Hematopoietic multipotent progenitor cell treated with erythropoietin and hydrocortisone succinate and interleukin-3 and kit ligand, for 6 days (in vitro differentiated cells): Measurements from ENCODE around the gene TDRD9.
"Not testable (repeated sequence)": the region's sequence is repeated elsewhere in the genome, so short reads cannot be mapped to it uniquely, and the experiment has no call there.

Experiments used
- DNase-seq: peaks from one replicate; pipeline ENCODE4 v3.0.0-alpha.2; 2015

TDRD9 gene, protein sequence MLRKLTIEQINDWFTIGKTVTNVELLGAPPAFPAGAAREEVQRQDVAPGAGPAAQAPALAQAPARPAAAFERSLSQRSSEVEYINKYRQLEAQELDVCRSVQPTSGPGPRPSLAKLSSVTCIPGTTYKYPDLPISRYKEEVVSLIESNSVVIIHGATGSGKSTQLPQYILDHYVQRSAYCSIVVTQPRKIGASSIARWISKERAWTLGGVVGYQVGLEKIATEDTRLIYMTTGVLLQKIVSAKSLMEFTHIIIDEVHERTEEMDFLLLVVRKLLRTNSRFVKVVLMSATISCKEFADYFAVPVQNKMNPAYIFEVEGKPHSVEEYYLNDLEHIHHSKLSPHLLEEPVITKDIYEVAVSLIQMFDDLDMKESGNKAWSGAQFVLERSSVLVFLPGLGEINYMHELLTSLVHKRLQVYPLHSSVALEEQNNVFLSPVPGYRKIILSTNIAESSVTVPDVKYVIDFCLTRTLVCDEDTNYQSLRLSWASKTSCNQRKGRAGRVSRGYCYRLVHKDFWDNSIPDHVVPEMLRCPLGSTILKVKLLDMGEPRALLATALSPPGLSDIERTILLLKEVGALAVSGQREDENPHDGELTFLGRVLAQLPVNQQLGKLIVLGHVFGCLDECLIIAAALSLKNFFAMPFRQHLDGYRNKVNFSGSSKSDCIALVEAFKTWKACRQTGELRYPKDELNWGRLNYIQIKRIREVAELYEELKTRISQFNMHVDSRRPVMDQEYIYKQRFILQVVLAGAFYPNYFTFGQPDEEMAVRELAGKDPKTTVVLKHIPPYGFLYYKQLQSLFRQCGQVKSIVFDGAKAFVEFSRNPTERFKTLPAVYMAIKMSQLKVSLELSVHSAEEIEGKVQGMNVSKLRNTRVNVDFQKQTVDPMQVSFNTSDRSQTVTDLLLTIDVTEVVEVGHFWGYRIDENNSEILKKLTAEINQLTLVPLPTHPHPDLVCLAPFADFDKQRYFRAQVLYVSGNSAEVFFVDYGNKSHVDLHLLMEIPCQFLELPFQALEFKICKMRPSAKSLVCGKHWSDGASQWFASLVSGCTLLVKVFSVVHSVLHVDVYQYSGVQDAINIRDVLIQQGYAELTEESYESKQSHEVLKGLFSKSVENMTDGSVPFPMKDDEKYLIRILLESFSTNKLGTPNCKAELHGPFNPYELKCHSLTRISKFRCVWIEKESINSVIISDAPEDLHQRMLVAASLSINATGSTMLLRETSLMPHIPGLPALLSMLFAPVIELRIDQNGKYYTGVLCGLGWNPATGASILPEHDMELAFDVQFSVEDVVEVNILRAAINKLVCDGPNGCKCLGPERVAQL (N-terminal part only)

DNA sequence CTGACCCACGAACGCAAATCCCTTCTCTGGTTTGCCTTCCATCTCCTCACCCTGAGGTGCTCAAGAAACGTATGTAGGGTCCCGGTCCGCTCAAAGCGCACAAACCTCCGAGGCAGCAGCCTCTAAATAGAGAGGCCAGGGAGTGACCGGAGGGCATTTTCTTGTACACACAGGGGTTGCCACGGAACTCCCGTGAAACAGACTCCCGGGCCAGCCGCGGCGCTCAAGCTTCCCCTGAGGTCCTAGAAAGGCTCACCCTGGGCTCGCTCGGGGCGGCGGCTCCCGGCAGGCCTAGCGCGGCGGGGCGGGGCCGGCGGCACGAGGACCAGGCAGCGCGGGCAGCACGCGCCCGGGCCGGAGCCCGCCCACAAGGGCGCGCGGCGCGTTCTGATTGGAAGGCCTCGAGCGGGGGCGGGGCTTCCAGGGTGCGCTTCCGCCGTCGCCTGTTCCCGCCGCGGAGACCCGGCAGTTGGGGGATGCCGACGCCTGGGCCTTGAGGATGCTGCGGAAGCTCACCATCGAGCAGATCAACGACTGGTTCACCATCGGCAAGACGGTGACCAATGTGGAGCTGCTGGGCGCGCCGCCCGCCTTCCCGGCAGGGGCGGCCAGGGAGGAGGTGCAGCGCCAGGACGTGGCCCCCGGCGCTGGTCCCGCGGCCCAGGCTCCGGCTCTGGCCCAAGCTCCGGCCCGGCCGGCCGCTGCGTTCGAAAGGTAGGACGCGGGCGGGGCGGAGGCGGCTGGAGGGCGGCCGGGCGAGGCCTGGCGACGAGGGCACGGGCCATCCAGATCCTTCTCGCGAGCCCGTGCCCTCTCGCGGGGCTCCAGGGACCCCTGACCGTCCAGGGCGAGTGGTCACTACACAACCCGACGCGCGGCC, at the start of gene TDRD9:
Gene TDRD9, plus strand, starts transcription at position 446 of the 880 bp plus-strand sequence. Its CDS starts 54 bp downstream, at position 500.
- no peak for DNase-seq

DNA sequence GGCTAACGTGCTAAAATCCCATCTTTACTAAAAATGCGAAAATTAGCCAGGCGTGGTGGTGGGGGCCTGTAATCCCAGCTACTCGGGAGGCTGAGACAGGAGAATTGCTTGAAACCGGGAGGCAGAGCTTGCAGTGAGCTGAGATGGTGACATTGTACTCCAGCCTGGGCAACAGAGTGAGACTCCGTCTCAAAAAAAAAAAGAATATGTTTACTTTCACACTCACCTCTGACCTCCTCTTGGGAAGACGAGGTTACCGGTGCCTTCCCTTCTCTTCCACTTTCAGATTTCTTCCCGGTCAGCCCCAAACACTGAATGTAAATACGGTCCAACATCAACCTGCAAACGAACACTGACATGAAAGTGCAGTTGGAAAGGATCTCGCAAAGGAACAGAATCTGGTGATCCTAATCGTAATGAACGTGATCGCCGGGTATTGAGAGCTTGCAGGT, 49.1 kb upstream of the TDRD9 start:
- no peak for DNase-seq

DNA sequence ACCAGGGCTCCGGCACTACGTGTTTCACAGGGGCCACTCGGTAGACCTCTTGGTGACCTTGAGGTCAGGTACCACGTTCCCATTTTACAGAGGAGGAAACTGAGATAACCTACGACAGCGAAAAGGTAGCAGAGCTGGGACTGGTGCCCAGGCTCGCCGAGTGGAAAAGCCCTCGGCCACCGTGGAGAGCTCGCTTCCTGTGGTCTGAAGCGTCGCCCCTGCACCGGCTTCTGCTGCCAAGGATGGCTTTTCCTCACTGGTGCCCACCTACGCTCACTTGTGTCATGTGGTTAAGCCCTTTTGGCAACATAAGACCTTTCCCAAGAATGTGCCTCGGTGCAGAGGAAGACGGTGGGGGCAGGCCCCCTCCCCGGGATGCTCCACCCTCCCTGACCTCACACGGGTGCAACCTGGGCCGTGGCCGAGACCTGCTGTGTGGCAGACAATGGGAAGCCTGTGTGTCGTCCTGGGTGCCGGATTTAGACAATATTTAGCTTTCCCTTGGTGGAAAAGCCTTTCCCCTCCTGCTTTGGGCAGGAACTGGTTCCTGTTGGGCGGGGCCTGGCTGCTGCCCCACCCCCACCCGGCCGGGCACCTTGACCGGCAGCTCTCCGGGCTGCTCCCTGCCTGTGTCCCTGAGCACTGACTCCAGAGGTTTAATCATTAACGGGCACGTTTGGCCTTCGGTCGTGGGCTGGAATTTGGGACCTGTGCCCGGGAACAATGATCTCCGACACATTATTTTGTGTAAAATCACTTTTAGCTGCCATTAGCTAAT, 48.5 kb upstream of the TDRD9 start:
- no peak for DNase-seq

DNA sequence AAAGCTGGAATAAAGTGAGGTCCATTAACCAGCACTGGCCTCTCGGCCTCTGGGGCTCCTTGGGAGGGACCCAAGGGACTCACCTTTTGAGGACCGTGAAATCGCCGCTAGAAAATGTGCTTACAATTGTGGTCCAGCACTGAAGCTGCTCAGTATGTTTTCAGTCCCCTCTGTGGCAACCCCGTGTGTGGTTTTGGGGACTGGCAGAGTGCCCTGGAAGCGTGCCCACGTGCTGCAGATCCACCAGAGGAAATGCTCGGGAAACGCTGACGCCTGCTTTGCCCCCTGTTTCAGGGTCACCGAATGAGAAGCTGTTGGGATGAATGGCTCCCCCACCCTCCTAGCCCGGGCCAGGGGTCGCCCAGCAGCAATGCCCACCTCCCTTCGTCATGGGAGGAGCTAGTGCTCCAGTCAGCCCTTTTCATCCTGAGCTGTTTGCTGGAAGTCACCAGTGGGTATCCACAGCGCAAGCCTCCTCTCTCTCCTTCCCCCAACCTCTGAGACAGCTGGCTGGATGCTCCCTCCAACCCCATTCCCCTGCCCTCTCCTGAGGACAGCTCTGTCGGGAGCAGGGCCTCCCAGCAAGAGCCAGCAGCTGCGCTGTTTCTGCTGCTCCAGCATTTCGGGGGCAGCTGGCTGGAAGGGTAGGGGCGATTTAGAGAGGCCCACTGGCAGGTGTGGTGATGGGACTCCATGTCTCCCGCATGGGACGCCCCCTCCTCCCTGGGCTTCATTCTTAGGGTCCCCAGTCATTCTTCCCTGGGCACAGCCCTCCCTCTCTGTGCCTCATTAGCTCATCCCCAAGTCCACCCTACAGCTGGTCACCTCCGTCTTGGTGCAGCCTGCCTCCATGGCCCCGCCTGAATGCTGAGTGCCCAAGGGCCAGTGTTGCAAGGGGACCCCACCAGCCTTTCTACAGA, 47.6 kb upstream of the TDRD9 start:
- peak; percentile 86 for DNase-seq

DNA sequence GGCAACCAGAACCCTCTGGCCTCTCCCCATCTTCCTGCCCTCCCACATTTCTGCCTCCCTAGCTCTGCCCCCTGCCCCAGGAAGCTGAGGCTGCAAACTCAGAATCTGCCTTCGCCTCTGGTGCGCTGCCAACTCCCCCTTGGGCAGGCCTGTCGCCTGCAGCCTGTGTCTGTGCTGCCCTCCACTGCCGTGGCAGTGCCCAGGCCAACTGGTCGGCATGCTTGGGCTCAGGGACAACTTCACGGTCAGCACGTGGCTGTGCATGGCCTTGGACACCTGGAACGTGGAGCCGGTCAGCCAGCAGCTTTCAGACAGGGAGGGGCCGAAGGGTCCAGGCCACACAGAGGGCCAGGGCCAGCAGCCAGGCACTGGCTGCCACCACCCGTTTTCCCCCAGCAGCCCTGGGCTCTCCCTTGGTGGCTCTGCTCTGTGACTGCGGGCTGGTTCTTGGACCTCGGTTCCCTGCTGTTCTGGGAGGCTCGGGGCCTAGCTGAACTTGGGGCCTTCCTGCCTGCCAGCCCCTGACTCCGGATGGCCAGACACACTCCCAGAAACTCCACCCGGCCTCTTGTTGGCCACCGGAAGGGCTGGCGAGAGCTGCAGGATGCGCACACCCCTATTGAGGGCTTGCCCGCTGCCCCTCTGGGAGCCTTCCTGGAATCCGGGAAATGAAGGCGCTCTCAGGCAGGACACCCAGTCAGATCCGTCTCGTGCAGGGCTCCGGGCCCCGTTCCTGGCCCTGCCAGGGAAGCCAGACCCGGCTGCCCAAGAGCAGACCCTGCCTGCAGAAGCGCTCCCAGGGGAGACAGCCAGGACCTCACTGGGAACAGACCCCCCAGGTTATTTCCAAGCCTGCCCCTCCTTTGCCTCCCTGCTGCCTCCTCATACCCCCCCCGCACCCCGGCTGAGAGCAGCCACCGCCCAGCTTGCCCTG, 46.7 kb upstream of the TDRD9 start:
- no peak for DNase-seq

DNA sequence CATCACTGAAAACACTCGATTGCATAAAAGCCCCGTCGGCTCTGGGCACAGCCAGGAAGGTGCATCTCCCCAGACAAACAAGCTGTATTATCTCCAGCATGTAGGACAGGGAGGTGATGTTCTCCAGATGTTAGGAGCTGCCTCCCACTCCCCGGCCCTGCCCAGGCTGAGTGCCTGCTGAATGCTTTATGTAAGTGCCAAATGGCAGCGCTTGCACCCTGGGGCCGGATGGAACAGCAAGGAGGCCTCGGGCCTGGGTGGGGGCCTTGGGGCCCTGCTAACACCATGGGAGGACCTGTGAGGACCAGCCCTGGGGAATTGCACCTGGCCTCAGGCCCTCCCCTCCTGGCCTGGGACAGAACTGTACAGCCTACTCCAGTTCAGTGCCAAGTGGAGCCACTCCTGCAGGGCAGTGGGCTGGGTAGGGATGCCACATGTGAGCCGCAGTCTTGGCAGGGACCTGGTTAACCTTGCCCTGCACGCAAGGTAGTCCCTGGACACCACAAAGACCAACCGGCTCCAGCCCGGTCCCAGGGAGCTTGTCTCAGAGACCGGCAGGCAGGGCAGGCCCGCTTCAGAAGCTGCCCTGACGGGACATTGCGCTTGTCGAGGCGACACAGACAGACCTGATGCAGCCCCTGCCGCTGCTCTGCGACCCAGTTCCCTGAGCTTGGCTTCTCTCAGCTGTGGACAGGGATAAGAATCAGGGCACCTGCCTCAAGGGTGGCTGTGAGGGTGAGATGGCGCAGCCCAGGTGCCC, 45.6 kb upstream of the TDRD9 start:
- no peak for DNase-seq

DNA sequence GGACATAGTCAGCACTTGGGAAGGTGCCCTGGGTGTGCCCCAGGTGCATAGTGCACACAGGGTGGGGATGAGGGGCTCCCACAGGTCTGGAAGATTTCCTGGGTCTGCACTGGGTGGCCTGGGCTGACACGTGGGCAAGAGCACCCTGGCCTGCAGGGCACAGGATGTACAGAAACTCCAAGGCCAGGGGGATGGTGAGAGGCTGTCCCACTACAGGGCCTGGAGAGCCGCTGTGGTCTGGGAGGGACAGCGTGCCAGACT, 45.1 kb upstream of the TDRD9 start:
- no peak for DNase-seq

DNA sequence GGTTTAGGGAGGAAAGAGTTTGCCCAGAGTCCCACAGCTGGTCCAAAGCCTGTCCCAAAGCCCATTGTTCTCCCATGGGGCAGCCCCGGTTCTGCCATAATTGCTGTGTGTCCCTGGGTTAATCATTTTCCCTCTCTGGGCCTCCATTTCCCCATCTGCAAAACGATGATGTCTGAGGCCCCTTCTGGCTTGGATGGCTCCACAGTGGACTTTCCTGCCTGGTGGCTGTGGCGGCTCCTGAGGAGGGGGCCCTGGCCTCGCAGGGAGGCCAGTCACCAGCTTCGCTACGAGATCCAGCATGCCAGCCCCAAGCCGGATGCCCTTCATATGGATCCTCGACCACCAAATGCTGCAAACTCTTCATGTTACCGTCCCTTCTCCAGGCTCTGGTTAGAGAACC, 43.4 kb upstream of the TDRD9 start:
- DNase-seq = no peak

DNA sequence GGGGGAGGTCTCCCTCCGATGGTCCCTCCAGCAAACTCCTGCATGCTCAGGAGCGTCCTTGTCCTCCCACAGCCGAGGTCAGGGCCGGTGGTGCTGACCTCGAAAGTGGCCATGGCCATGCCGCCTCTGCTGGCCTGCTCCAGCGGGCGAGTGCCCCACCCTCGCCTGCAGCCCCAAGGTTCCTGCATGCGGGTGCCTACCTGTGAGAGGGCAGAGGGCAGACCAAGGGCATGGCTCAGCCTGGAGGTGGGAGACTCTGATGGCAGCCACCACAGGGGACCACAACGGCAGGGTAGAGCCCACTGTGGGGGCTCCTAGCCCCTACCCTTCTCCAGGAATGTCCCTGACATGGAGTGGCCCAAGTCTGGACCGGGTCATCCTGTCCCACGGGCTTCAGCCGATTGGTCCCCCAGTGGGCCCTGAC, 42.7 kb upstream of the TDRD9 start:
- no peak for DNase-seq

DNA sequence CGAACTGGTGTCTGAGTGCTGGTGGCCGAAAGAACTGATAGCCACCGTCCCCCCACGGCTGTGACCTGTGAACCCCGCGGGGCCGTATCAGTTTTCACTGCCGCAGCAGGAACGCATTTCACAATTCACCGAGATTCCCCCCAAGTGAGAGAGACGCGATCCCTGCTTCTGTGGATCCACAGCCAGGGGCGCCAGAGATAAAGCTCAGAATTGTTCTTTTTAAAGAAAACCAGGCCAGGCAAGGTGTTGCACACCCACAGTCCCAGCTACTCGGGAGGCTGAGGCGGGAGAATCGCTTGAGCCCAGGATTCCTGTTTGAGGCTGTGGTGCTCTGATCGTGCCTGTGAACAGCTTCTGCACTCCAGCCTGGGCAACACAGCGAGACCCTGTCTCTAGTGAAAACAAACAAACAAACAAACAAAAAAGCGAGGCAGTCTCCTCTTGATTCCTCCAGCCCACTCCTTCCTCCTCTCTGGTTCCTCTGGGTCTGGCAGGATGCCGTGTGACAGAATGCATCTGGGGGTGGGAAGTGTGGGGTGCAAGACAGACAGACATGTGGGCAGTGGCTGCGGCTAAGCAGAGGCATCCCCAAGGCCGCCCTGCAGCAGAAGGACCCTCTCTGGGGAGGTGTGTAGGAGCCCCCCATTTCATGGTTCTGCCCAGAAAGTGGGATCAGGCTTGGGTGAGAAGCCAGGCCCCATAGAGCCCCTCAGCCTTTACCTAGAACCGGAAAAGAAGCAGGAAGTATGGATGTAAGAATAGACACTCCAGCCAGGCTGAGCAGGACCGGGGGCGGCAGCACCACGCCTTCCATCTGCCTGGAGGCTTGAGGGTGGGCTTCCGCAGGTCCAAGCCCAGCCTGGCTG, 41.7 kb upstream of the TDRD9 start:
- DNase-seq = no peak

DNA sequence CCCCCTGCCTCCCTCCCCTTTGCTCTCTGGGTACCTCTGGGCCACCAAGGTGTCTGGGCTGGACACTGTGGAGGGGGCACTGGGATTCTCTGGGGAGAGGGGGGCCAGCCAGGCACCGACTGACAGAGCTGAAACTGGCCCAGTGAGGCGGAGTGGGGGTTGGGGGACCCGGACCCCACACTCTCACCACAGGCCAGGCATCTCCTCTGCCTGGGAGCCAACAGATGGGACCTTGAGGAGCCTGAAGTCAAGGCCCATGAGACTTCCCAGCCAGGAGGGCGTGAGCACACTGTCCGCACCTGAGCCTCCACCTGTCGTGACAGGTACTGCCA, 41.1 kb upstream of the TDRD9 start:
- DNase-seq = no peak

DNA sequence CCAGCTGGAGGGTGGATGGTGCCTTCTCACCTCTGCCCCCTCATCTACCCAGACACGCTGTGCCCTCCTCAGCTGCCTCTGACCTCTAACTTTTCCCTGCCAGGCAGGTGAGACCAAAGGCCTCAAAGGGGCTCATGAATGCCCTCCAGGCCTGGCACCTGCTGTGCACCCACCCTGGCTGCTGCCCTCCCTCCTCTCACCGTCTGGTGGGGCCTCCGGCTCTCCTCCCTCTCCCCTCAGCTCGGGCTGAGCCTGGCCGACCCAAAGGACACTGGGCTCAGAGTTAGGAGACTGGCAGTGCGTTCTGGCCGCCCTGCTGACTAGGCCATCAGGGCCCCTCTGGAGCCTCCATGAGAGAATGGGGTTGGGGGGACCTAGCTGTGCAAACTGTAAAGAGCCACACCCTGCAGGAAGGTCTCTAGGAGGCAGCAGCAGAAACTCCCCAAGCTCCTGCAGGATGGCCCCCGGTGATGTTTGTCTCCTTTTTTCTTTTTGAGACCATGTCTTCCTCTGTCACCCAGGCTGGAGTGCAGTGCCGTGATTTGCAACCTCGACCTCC, 40.6 kb upstream of the TDRD9 start:
- DNase-seq = no peak

DNA sequence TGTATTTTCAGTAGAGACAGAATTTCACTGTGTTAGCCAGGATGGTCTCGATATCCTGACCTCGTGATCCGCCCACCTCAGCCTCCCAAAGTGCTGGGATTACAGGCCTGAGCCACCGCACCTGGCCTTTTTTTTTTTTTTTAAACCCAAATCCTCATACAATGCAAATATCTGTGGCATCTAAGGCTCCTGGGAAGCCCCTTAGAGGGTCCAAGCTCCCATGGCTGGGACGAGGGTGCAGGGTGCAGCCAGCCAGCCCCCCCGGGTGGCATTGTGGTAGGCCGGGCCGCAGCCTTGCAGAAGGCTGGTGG, 39.3 kb upstream of the TDRD9 start:
- not testable (repeated sequence) for DNase-seq

DNA sequence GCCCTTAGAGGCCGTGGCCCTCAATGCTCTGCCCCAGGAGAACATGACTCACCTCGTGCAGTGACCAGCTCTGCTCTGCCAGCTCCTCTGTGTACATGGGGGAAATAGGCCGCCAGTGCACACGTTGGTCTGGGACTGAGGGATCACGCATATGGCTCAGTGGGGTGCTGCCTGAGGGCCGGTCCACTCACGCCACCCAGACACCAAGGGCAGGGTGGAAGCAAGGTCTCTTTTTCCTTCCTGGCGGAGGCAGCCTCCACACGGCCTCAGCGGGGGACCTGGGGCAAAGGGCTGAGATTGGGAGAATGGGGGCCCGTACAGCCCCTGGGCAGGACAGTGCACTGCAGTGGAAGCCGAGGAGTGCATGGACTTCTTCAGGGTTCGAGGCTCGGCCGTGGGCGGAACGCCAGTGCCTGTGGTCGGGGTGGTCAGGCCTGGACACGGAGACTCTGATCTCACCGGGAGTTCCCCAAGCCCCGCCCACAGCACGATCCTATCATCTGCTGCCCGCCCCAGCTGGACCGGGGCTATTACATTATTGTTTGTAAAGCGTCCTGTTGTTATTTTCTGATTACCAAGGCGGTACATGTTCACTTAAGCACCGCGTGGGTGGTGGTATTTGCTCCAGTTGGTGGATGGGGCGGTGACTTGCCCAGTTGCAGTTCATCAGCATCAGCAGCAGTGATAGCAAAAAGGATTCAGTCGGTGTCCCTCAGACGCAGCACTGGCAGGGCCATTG, 38.8 kb upstream of the TDRD9 start:
- no peak for DNase-seq

DNA sequence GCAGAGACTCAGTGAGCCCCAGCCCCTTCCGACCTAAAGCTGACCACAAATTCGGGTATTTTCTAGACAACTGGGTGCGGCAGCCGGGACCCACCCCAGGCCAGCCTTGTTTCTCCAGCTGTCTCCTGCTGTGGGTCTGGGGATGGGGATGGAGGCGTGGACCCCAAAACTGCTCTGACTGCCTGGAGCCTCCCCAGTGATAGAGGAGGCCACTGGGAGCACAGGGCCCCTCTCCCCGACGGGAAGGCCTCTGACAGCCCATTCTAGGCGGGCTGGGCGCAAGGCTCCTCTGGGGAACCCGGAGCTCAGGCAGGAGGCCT, 38.2 kb upstream of the TDRD9 start:
- no peak for DNase-seq

DNA sequence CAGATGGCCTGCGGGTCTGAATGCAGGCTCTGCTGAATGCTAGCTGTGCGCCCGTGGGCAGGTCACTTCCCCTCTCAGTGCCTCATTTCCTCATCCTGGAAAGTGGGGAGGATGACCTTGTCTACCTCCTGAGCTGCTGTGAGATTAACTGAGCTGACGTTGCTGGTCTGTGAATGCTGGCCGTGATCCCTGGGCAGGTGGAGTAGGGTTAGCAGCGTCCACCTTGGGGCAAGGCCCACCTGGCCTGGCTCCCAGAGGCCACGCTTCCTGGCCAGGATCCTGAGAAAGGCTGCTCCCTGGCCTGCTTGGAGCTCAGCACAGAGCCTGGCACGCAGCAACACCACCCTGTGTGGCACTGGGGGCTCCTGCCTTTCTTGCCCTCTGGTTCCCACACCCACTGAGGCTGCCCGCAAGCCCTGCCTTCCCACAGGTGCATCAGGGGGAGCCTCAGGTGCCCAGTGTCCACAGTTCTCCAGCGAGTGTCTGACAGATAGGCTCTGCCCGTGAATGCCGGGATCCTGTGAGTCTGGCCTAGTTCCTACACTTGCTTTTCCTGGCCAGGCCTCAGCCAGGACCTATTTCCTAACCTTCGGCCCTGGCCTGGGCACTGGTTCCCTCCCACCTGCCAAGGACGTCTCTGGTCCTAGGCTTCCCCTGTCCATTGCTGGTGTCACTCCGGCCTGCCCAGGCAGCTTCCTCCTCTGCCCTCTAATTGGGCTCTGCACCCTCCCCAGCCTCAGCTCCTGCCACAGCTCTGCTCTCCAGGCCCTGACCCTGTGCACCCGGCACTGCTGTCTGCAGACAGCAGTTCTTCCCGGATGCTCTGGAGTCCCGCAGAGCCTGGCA, 37.2 kb upstream of the TDRD9 start:
- DNase-seq = no peak
